Cardiac ventricle fibroblast (primary cell): ENCODE measurements around the gene ANGPT4. TPM values are rescaled to one million over a fixed set of nuclear protein-coding genes. Genes with fewer than 3 reads are reported as not detected.

Experiments used
- total RNA-seq: library from RNA; depleted of rRNA; stranded (reverse); fragments of >200 nt; gene quantifications from 2 replicates; pipeline ENCODE4 v1.2.3, GENCODE V29; 2015

ANGPT4 gene
- total RNA-seq = 0.05 and 0.06 TPM in 2 replicates

GRCh38 chr20:916125-916799, at the start of gene ANGPT4:
Gene ANGPT4 (minus strand): TSS chr20:916334. CDS start chr20:916214, 120 bp downstream.

GRCh38 chr20:833450-834150, 82.5 kb downstream of the ANGPT4 start, which contains the start of gene FAM110A:
Gene FAM110A (plus strand): TSS chr20:833715. CDS start chr20:844805, 11,090 bp downstream.

Other genes starting within 250 kb of the ANGPT4 start
- gene SCRT2, start 240.5 kb downstream of the ANGPT4 start, total RNA-seq = not detected in 2 replicates
- gene SLC52A3, start 147.8 kb downstream of the ANGPT4 start, total RNA-seq = not detected in 2 replicates
- gene FAM110A, start 82.6 kb downstream of the ANGPT4 start, total RNA-seq = 1.5 and 3.0 TPM in 2 replicates
- gene RSPO4, start 86.0 kb upstream of the ANGPT4 start, total RNA-seq = not detected in 2 replicates
- 123 and 210 TPM in 2 replicates for gene PSMF1, start 202.3 kb upstream of the ANGPT4 start, total RNA-seq